GM12864 (cell line): Measurements from ENCODE around the gene LGALSL.

Experiments
- DNase-seq: peaks from one replicate; pipeline ENCODE4 v3.0.0-alpha.2; 2011; ENCODE audit warnings: low read depth
- H3K4me3 ChIP-seq: 2 replicates; pipeline ENCODE4 v1.5.1; 2011; ENCODE audit warnings: mild to moderate bottlenecking, low read depth, low read length, control low read depth
- CTCF ChIP-seq: IDR thresholded peaks from 2 replicates; pipeline ENCODE4 v1.5.1; 2011; ENCODE audit warnings: low read depth, mild to moderate bottlenecking, moderate library complexity, low read length, control low read depth, inconsistent platforms; ENCODE audit errors: missing control alignments

LGALSL gene

GRCh38 chr2:64477037-64477436 is 23.1 kb downstream of the LGALSL start:
- no peak for DNase-seq
- TF ChIP-seq CTCF: no peak

GRCh38 chr2:64477979-64478378 is 24.0 kb downstream of the LGALSL start:
- no peak for DNase-seq
- no peak for TF ChIP-seq CTCF
- H3K4me3 ChIP-seq: no peak overlapping the region

More at GRCh38 chr2:64477037-64477436, 23.1 kb downstream of the LGALSL start:
- no peak overlapping the region for H3K4me3 ChIP-seq

- no peak for TF ChIP-seq CTCF
- no peak overlapping the region for H3K4me3 ChIP-seq
- DNase-seq: no peak
These were observed 24.7 kb downstream of the LGALSL start for GRCh38 chr2:64478502-64479230.

GRCh38 chr2:64479259-64480117 is 25.5 kb downstream of the LGALSL start:
- DNase-seq: no peak
- TF ChIP-seq CTCF: no peak
- no peak overlapping the region for H3K4me3 ChIP-seq

- H3K4me3 ChIP-seq: no peak overlapping the region
- DNase-seq: no peak
- TF ChIP-seq CTCF: no peak
These were observed 27.7 kb downstream of the LGALSL start for GRCh38 chr2:64481665-64482064.

- TF ChIP-seq CTCF: no peak
- DNase-seq: no peak
- no peak overlapping the region for H3K4me3 ChIP-seq
These were observed 28.3 kb downstream of the LGALSL start for GRCh38 chr2:64482243-64482642.
